Measurements from ENCODE around the gene MYO15B. TPM values are rescaled to one million over a fixed set of nuclear protein-coding genes. Genes with fewer than 3 reads are reported as not detected.

Gene MYO15B
- total and polyA plus RNA-seq, 2 of the 13 experiments (the other 11 are each of a cell fraction or from before 2014, with no cell fraction given), result 2.8 to 8.1 TPM

DNA sequence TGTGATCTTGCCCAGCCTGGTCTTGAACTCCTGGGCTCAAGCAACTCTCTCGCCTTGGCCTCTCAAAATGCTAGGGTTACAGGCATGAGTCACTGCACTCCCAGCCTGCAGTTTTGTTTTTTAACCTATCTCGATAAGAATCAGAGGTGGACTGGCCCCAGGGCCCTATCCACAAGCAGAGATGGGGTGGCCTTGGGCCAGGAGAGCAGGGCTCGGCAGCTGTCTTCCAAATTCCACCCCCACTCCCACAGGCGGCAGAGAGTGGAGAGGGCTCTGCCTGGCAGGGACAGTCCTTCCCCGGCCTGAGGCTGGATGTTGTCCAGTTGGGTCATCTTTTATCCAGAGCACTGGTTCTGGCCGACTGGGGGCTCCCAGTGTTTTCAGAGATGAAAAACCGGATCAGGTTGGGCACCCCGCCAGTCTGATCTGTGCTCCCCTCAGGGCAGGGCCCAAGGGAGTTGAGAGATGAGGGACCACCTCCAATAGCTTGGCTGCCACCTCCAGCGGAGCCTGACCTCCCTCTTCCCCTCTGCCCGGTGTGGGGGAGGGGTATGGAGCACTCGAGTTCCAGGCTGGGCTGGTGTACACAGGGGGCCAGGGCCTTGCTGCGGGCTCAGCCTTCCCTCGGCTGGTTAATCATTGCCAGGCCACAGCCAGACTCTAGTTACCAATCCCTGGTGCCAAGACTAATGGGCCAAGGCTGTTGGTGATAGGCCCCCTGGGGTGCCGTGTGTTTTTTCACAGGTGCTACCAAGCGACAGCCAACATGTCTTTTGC lies 30.3 kb upstream of the MYO15B start:
- ATAC-seq, result peak; percentile 89
- FAIRE-seq, result peak; percentile 95
- Histone ChIP-seq H3K4me1 (ENCODE audit: insufficient read depth, low read length) (peaks cover 90% of the 10 kb centered on the region), H3K79me2 (ENCODE audit: insufficient read depth, low read length) (peaks cover 3% of the 10 kb centered on the region), H3K27me3 (ENCODE audit: control insufficient read depth in 1 of 2, insufficient read depth in 2 of 2, low read length in 2 of 2) (no peaks in the 10 kb centered on the region), H3K36me3 (replicated peaks in 1 of 2; ENCODE audit: control insufficient read depth in 1 of 2, insufficient read depth in 2 of 2, low read length in 2 of 2) (peaks cover 5 to 6% of the 10 kb centered on the region in 2 experiments; a peak in 2 of 5 replicates), H2AFZ (ENCODE audit: low read length) (no peak overlapping the region), H3K9me3 (ENCODE audit: low read length) (no peaks in the 10 kb centered on the region), H3K9ac (ENCODE audit: insufficient read depth, low read depth, low read length) (peak overlapping the region; percentile 70), H3K27ac (ENCODE audit: extremely low read length, insufficient read depth, low read length) (peak overlapping the region; percentile 81), H4K20me1 (ENCODE audit: insufficient read depth, low read length) (no peaks in the 10 kb centered on the region), H3K4me3 (replicated peaks in 1 of 3; ENCODE audit: insufficient read depth in 1 of 3, low read depth in 2 of 3, low read length in 3 of 3) (peak overlapping the region; percentile 32 to 69 (median 39)), H3K4me2 (ENCODE audit: low read depth, low read length) (peak overlapping the region; percentile 80)
- BruUV-seq (replicated peaks), result TSS peak; percentile 71
- CTCF ChIA-PET (ENCODE audit: low intra/inter-chr PET ratio, low total read pairs), result interaction anchor here (1.7 kb wide), 1 partner anchor 42 kb away, joined by 3 read pairs; the partner anchor contains the start of gene CASKIN2
- in situ Hi-C loops (cut with HindIII; ENCODE audit: extremely low pct_ligation_motif_present, low pct_unique_long_range_greater_than_20kb), result no loop called here
- intact Hi-C loops (cut with micrococcal nuclease; ENCODE audit: unreplicated experiment), result loop anchor here (1.0 to 2.0 kb wide), 2 partner anchors 8 to 22 kb away; no protein-coding TSS in a partner anchor
- 1% methylated on average over 11 of the region's 15 CpGs for WGBS (ENCODE audit: low lambda C conversion rate)
- POLR2A ChIA-PET, result interaction anchor here (0.7 to 4.3 kb wide), 21 partner anchors 8 to 295 kb away, joined by 3 to 39 read pairs (median 4); partner anchors contain the start of genes GGA3, LLGL2, MRPS7 and TSEN54
- DNase-seq (ENCODE audit: low spot score), result peak; percentile 98
- no peak; the same call in 1 of the 2 replicates for TF ChIP-seq ZNF383 (CRISPR knock-in tag; IDR thresholded peaks at IDR 0.05; ENCODE audit: borderline replicate concordance)
- peak; percentile 62 for TF ChIP-seq TSC22D2 (CRISPR knock-in tag; IDR thresholded peaks at IDR 0.05; ENCODE audit: borderline replicate concordance)
- peak; percentile 91 for TF ChIP-seq AKAP8 (CRISPR knock-in tag; IDR thresholded peaks at IDR 0.05)
- TF ChIP-seq ZNF337 (CRISPR knock-in tag; IDR thresholded peaks at IDR 0.05; ENCODE audit: borderline replicate concordance, low read depth), result peak; percentile 63; the same call in 1 of the 2 replicates
- TF ChIP-seq, protein P1, sequence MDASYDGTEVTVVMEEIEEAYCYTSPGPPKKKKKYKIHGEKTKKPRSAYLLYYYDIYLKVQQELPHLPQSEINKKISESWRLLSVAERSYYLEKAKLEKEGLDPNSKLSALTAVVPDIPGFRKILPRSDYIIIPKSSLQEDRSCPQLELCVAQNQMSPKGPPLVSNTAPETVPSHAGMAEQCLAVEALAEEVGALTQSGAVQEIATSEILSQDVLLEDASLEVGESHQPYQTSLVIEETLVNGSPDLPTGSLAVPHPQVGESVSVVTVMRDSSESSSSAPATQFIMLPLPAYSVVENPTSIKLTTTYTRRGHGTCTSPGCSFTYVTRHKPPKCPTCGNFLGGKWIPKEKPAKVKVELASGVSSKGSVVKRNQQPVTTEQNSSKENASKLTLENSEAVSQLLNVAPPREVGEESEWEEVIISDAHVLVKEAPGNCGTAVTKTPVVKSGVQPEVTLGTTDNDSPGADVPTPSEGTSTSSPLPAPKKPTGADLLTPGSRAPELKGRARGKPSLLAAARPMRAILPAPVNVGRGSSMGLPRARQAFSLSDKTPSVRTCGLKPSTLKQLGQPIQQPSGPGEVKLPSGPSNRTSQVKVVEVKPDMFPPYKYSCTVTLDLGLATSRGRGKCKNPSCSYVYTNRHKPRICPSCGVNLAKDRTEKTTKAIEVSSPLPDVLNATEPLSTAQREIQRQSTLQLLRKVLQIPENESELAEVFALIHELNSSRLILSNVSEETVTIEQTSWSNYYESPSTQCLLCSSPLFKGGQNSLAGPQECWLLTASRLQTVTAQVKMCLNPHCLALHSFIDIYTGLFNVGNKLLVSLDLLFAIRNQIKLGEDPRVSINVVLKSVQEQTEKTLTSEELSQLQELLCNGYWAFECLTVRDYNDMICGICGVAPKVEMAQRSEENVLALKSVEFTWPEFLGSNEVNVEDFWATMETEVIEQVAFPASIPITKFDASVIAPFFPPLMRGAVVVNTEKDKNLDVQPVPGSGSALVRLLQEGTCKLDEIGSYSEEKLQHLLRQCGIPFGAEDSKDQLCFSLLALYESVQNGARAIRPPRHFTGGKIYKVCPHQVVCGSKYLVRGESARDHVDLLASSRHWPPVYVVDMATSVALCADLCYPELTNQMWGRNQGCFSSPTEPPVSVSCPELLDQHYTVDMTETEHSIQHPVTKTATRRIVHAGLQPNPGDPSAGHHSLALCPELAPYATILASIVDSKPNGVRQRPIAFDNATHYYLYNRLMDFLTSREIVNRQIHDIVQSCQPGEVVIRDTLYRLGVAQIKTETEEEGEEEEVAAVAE (CRISPR knock-in tag; IDR thresholded peaks at IDR 0.05; ENCODE audit: borderline replicate concordance), result peak; percentile 91
- no peak for TF ChIP-seq TCF7L2 (IDR thresholded peaks at IDR 0.05; ENCODE audit: low read depth, low read length)
- peak; percentile 78; the same call in 1 of the 2 replicates for TF ChIP-seq NCOR1 (IDR thresholded peaks at IDR 0.05; ENCODE audit: borderline replicate concordance, low read length)
- no peak for TF ChIP-seq DNMT3B (CRISPR knock-in tag; conservative IDR thresholded peaks at IDR 0.05)
- TF ChIP-seq, protein P2, sequence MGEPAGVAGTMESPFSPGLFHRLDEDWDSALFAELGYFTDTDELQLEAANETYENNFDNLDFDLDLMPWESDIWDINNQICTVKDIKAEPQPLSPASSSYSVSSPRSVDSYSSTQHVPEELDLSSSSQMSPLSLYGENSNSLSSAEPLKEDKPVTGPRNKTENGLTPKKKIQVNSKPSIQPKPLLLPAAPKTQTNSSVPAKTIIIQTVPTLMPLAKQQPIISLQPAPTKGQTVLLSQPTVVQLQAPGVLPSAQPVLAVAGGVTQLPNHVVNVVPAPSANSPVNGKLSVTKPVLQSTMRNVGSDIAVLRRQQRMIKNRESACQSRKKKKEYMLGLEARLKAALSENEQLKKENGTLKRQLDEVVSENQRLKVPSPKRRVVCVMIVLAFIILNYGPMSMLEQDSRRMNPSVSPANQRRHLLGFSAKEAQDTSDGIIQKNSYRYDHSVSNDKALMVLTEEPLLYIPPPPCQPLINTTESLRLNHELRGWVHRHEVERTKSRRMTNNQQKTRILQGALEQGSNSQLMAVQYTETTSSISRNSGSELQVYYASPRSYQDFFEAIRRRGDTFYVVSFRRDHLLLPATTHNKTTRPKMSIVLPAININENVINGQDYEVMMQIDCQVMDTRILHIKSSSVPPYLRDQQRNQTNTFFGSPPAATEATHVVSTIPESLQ (CRISPR knock-in tag; conservative IDR thresholded peaks at IDR 0.05), result peak; percentile 94
- TF ChIP-seq, protein P3, sequence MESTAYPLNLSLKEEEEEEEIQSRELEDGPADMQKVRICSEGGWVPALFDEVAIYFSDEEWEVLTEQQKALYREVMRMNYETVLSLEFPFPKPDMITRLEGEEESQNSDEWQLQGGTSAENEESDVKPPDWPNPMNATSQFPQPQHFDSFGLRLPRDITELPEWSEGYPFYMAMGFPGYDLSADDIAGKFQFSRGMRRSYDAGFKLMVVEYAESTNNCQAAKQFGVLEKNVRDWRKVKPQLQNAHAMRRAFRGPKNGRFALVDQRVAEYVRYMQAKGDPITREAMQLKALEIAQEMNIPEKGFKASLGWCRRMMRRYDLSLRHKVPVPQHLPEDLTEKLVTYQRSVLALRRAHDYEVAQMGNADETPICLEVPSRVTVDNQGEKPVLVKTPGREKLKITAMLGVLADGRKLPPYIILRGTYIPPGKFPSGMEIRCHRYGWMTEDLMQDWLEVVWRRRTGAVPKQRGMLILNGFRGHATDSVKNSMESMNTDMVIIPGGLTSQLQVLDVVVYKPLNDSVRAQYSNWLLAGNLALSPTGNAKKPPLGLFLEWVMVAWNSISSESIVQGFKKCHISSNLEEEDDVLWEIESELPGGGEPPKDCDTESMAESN (CRISPR knock-in tag; conservative IDR thresholded peaks at IDR 0.05), result peak; percentile 95
- TF ChIP-seq JARID2 (CRISPR knock-in tag; IDR thresholded peaks at IDR 0.05; ENCODE audit: insufficient replicate concordance), result no peak
- TF ChIP-seq YEATS4 (CRISPR knock-in tag; IDR thresholded peaks at IDR 0.05; ENCODE audit: borderline replicate concordance), result peak; percentile 76
- TF ChIP-seq ZNF251 (CRISPR knock-in tag; IDR thresholded peaks at IDR 0.05), result 0 out of 2 replicates have a peak, but pooled peaks have one; percentile 2
- peak; percentile 38; the same call in 1 of the 2 replicates for TF ChIP-seq ZFP41 (CRISPR knock-in tag; IDR thresholded peaks at IDR 0.05; ENCODE audit: borderline replicate concordance)

All from HepG2 (cell line).